B cell (primary cell): Measurements from ENCODE around the gene SCYL3. TPM values are rescaled to one million over a fixed set of nuclear protein-coding genes. Genes with fewer than 3 reads are reported as not detected.
"Not testable (repeated sequence)": the region's sequence is repeated elsewhere in the genome, so short reads cannot be mapped to it uniquely, and the experiment has no call there.

Experiments
- ATAC-seq: fragments of 200-7000 bp; cut with Tn5 transposase; one replicate; pipeline ENCODE4 v1.10.0; 2021; ENCODE audit warnings: low read depth, mild to moderate bottlenecking, moderate number of reproducible peaks, moderate library complexity
- CTCF ChIA-PET: fragments of 350-600 bp; sonication (Branson Sonifier 250); formaldehyde crosslinking; loops from one replicate; lab custom pipeline; 2021; ENCODE audit warnings: antibody characterized with exemption, inconsistent platforms; lab: Charles Lee
- POLR2A ChIA-PET: fragments of 350-600 bp; sonication (Branson Sonifier 250); formaldehyde crosslinking; loops from one replicate; lab custom pipeline; 2021; ENCODE audit warnings: antibody characterized with exemption; lab: Charles Lee
- DNase-seq: peaks from one replicate; pipeline ENCODE4 v3.0.0; 2013
- H2AFZ ChIP-seq: 2 replicates; pipeline ENCODE4 v1.6.1; 2012; ENCODE audit warnings: mild to moderate bottlenecking, low read depth, low read length; ENCODE audit not compliant: insufficient read depth, poor library complexity, severe bottlenecking
- H3K27ac ChIP-seq, 2 donors: 1 replicate in 1 of 2; 2 replicates in 1 of 2; pipeline ENCODE4 v1.5.1; 2012 to 2013; ENCODE audit warnings: low read length in 2 of 2, mild to moderate bottlenecking in 2 of 2, moderate library complexity in 1 of 2
- H3K27me3 ChIP-seq, 4 experiments: fragments of 200-600 bp in 1 of 4; sonication (generic) in 1 of 4; replicated peaks in 1 of 4; 1 replicate in 2 of 4; 2 replicates in 2 of 4; pipeline versions ENCODE4 v1.6.1 to v1.7.0; 2013 to 2016; ENCODE audit warnings: low read length in 3 of 4, mild to moderate bottlenecking in 2 of 4, mixed read lengths in 1 of 4, moderate library complexity in 1 of 4; ENCODE audit not compliant: insufficient read depth in 4 of 4, control insufficient read depth in 3 of 4; ENCODE audit errors: control extremely low read depth in 1 of 4
- H3K36me3 ChIP-seq, 2 experiments: replicated peaks in 1 of 2; 1 replicate in 1 of 2; 2 replicates in 1 of 2; pipeline versions ENCODE4 v1.6.1 to v1.7.1; 2013; ENCODE audit warnings: low read length in 1 of 2; ENCODE audit not compliant: insufficient read depth in 2 of 2, control insufficient read depth in 1 of 2; ENCODE audit errors: control extremely low read depth in 1 of 2, extremely low read depth in 1 of 2
- H3K4me1 ChIP-seq, 2 donors: fragments of 200-600 bp in 1 of 2; sonication (generic) in 1 of 2; 1 replicate in 1 of 2; 2 replicates in 1 of 2; pipeline versions ENCODE4 v1.5.1 to v1.6.1; 2013 to 2017; ENCODE audit warnings: low read length in 2 of 2; ENCODE audit not compliant: control insufficient read depth in 2 of 2, insufficient read depth in 2 of 2
- H3K4me2 ChIP-seq: replicated peaks from 2 replicates; pipeline ENCODE3; 2012; ENCODE audit warnings: mild to moderate bottlenecking, low read depth, low read length; ENCODE audit not compliant: poor library complexity, severe bottlenecking
- H3K4me3 ChIP-seq, 5 experiments: fragments of 200-600 bp in 1 of 5; sonication (generic) in 1 of 5; 1 replicate in 3 of 5; 2 replicates in 2 of 5; pipeline versions ENCODE4 v1.5.1 to v1.7.0; 2011 to 2016; ENCODE audit warnings: low read length in 4 of 5, mild to moderate bottlenecking in 4 of 5, low read depth in 2 of 5, control low read depth in 1 of 5, moderate library complexity in 1 of 5; ENCODE audit not compliant: insufficient read depth in 1 of 5; ENCODE audit errors: control extremely low read depth in 1 of 5, extremely low read depth in 1 of 5
- H3K79me2 ChIP-seq: fragments of 200-600 bp; sonication (generic); one replicate; pipeline ENCODE4 v1.6.0; 2016; ENCODE audit warnings: low read length; ENCODE audit not compliant: control insufficient read depth, insufficient read depth
- H3K9ac ChIP-seq: fragments of 200-600 bp; sonication (generic); 2 replicates; pipeline ENCODE4 v1.6.1; 2017; ENCODE audit warnings: mild to moderate bottlenecking, low read length, moderate library complexity
- H3K9me3 ChIP-seq, 3 donors: one replicate each; pipeline versions ENCODE4 v1.6.1 to v1.7.1; 2013; ENCODE audit warnings: low read length in 2 of 3; ENCODE audit not compliant: control insufficient read depth in 2 of 3, insufficient read depth in 1 of 3; ENCODE audit errors: control extremely low read depth in 1 of 3
- H4K20me1 ChIP-seq: 2 replicates; pipeline ENCODE4 v1.6.0; 2012; ENCODE audit warnings: mild to moderate bottlenecking, low read length; ENCODE audit not compliant: insufficient read depth, control insufficient read depth, poor library complexity, severe bottlenecking
- H3K27ac Mint-ChIP-seq: one replicate; pipeline ENCODE4 v1.8.0; 2021; ENCODE audit warnings: mixed read lengths
- H3K27me3 Mint-ChIP-seq: one replicate; pipeline ENCODE4 v1.8.0; 2021; ENCODE audit warnings: mixed read lengths
- H3K4me1 Mint-ChIP-seq: one replicate; pipeline ENCODE4 v1.8.0; 2021; ENCODE audit warnings: mixed read lengths
- H3K4me3 Mint-ChIP-seq: one replicate; pipeline ENCODE4 v1.8.0; 2021; ENCODE audit warnings: mixed read lengths
- H3K9me3 Mint-ChIP-seq: one replicate; pipeline ENCODE4 v1.8.0; 2022; ENCODE audit warnings: mixed read lengths; ENCODE audit not compliant: insufficient read depth
- CTCF ChIP-seq: fragments of 200-600 bp; IDR thresholded peaks from one replicate; pipeline ENCODE4 v1.8.0; 2022; ENCODE audit warnings: antibody characterized with exemption, mild to moderate bottlenecking
- EZH2 ChIP-seq: IDR thresholded peaks from 2 replicates; pipeline ENCODE4 v1.6.1; 2012; ENCODE audit warnings: borderline replicate concordance, low read depth, mild to moderate bottlenecking, moderate library complexity, low read length; ENCODE audit not compliant: insufficient read depth, poor library complexity, severe bottlenecking
- WGBS: methylation state at CpG from one replicate; pipeline ENCODE4 v1.1.5; 2013; ENCODE audit warnings: missing lambda C conversion rate; ENCODE audit not compliant: insufficient coverage; 5-methylcytosine and 5-hydroxymethylcytosine counted together
- intact Hi-C: fragments of 100-400 bp; cut with micrococcal nuclease; formaldehyde crosslinking; loops from one replicate; pipeline ENCODE4 v1.10.0; 2022
- polyA plus RNA-seq: library from polyadenylated mRNA; depleted of rRNA; stranded (reverse); fragments of >200 nt; gene quantifications from 2 replicates; pipeline ENCODE4 v1.2.3, GENCODE V29; 2012
- total RNA-seq, 2 donors: library from RNA; stranded (reverse); fragments of 120-200 nt in 1 of 2; gene quantifications; 1 replicate in 1 of 2; 2 replicates in 1 of 2; pipeline versions ENCODE4 v1.2.3 to v1.2.4, GENCODE V29; 2013 to 2022

The SCYL3 gene
- total and polyA plus RNA-seq, 2 donors (not counting 1 experiment from before 2014, with no cell fraction given): 14.2 to 18.4 TPM

GRCh38 chr1:169918927-169919326 is 25.2 kb upstream of the SCYL3 start:
- Histone ChIP-seq H3K9ac (no peak overlapping the region), H3K27ac (no peak overlapping the region), H3K79me2 (no peaks in the 10 kb centered on the region), H3K4me3 (no peak overlapping the region), H4K20me1 (no peaks in the 10 kb centered on the region), H3K36me3 (peaks cover 0 to 3% of the 10 kb centered on the region in 2 experiments), H3K4me1 (no peaks in the 10 kb centered on the region), H3K9me3 (no peaks in the 10 kb centered on the region), H2AFZ (no peak overlapping the region), H3K4me2 (no peak overlapping the region), H3K27me3 (no peaks in the 10 kb centered on the region)
- 67% methylated on average over 1 of the region's 1 CpG for WGBS
- H3K27ac Mint-ChIP-seq: no peak overlapping the region
- ChIA-PET POLR2A (no interaction called here), CTCF (no interaction called here)
- no peak for ATAC-seq
- DNase-seq: no peak
- H3K9me3 Mint-ChIP-seq: no peaks in the 10 kb centered on the region
- H3K27me3 Mint-ChIP-seq: no peaks in the 10 kb centered on the region
- TF ChIP-seq CTCF (no peak), EZH2 (no peak)
- intact Hi-C loops: no loop called here
- H3K4me1 Mint-ChIP-seq: no peaks in the 10 kb centered on the region
- H3K4me3 Mint-ChIP-seq: no peak overlapping the region

- H3K79me2 ChIP-seq, H3K9ac ChIP-seq, H3K27me3 Mint-ChIP-seq, DNase-seq, H3K27ac Mint-ChIP-seq, H3K9me3 Mint-ChIP-seq, H3K27ac ChIP-seq, H3K27me3 ChIP-seq, H3K9me3 ChIP-seq, H4K20me1 ChIP-seq, H3K4me3 Mint-ChIP-seq, ATAC-seq, POLR2A ChIA-PET, intact Hi-C loops, H3K36me3 ChIP-seq, H3K4me3 ChIP-seq, H3K4me1 ChIP-seq, H3K4me1 Mint-ChIP-seq, H3K4me2 ChIP-seq, H2AFZ ChIP-seq, CTCF ChIA-PET: not testable (repeated sequence)
- 97% methylated on average over 5 of the region's 9 CpGs for WGBS
Measured at GRCh38 chr1:169918220-169918619, 24.5 kb upstream of the SCYL3 start.
